AG04450 (cell line): Measurements from ENCODE around the gene NAGA. TPM values are rescaled to one million over a fixed set of nuclear protein-coding genes. Genes with fewer than 3 reads are reported as not detected.

Experiments
- CTCF ChIA-PET: fragments of 300-600, 350-600 bp; formaldehyde crosslinking; extraction: SDS; loops from one replicate; lab custom pipeline; 2022; ENCODE audit warnings: antibody characterized with exemption, inconsistent platforms; lab: Charles Lee
- POLR2A ChIA-PET: fragments of 350-600 bp; formaldehyde crosslinking; extraction: SDS; loops from one replicate; lab custom pipeline; 2021; ENCODE audit warnings: antibody characterized with exemption, inconsistent platforms; lab: Yijun Ruan, JAX
- DNase-seq: peaks from one replicate; pipeline ENCODE4 v3.0.0-alpha.2; 2011; ENCODE audit warnings: low read depth, low spot score
- H3K27ac ChIP-seq: one replicate; pipeline ENCODE4 v1.5.1; 2012; ENCODE audit warnings: low read depth, low read length, control low read depth
- H3K27me3 ChIP-seq: one replicate; pipeline ENCODE4 v1.6.0; 2012; ENCODE audit warnings: low read length; ENCODE audit not compliant: control insufficient read depth, insufficient read depth
- H3K4me3 ChIP-seq: 2 replicates; pipeline ENCODE4 v1.5.1; 2011; ENCODE audit warnings: mild to moderate bottlenecking, low read depth, low read length, control low read depth
- H3K9me3 ChIP-seq: 2 replicates; pipeline ENCODE4 v1.5.1; 2012; ENCODE audit warnings: low read length; ENCODE audit not compliant: control insufficient read depth, insufficient read depth
- CTCF ChIP-seq: IDR thresholded peaks from 2 replicates; pipeline ENCODE4 v1.5.1; 2011; ENCODE audit warnings: low read depth, low read length, control low read depth, inconsistent platforms
- polyA plus RNA-seq: library from polyadenylated mRNA; depleted of rRNA; stranded (reverse); fragments of >200 nt; gene quantifications from 2 replicates; pipeline ENCODE4 v1.2.3, GENCODE V29; 2011

NAGA gene
- polyA plus RNA-seq, 1 experiment, result 35.2 TPM

GRCh38 chr22:42079319-42080251 is 9.0 kb upstream of the NAGA start, which contains the start of gene SMDT1:
Gene SMDT1, plus strand, starts transcription at chr22:42079700. Its CDS starts 69 bp downstream, at chr22:42079769.
- CTCF ChIA-PET, result interaction anchor here (0.9 to 1.0 kb wide), 2 partner anchors 9 to 12 kb away, joined by 3 to 4 read pairs; partner anchors contain the start of gene NAGA
- POLR2A ChIA-PET, result interaction anchor here (0.5 to 2.3 kb wide), 7 partner anchors 8 to 649 kb away, joined by 3 to 18 read pairs (median 4); partner anchors contain the start of genes NDUFA6 and WBP2NL
- DNase-seq, result peak; percentile 96
- no peak for TF ChIP-seq CTCF
- H3K4me3 ChIP-seq, result peak within 1 kb of the TSS; percentile 93
- H3K27me3 ChIP-seq, result no peaks in the 10 kb centered on the region
- H3K27ac ChIP-seq, result peak within 1 kb of the TSS; percentile 93
- peaks cover 7% of the 10 kb centered on the region for H3K9me3 ChIP-seq

DNA sequence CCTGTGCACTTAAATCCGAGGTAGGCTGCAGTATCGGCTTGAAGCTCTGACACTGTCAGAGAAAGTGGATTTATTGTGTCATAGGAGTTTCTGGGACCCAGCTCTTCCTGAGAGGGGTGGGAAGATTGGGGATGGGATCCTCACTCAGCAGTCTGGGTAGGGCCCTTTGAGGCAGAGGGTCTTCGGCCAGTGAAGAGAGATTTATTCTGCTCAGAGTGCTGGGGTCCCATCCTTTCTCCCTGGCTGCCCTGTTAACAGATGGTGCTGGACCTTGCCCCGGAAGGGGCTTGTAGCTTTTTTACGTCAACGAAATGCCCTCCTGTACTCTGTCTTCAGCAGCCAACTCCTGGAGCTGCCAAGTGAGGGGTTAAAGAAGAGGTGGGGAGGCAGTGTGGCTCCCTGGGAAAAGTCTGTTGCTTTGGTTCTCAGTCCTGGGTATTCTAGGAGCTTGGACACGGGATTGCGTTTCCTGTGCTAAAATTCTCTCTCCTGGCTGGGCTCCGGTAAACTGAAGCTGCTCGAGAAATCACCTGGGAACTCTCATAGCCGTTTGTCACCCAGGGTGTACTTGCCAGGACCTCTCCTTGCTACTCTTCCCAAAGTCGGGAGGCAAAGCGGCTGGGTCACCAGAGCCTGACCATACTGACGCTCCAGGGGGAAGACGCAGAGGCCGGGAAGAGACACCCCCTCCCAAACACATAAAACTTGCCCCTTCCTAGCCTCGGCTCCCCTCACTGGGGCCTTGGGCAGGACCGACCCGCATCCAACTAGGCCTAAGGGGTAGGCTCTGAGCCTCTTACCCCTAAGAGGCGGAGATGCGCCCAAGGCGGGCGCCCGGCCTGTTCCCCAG is 8.1 kb upstream of the NAGA start:
- Histone ChIP-seq H3K4me3 (peak overlapping the region; percentile 54), H3K27me3 (no peaks in the 10 kb centered on the region), H3K27ac (peak overlapping the region; percentile 93), H3K9me3 (peaks cover 7% of the 10 kb centered on the region)
- ChIA-PET POLR2A (interaction anchor here (0.6 to 2.3 kb wide), 3 partner anchors 12 to 649 kb away, joined by 8 to 18 read pairs (median 9); partner anchors contain the start of gene NDUFA6), CTCF (interaction anchor here (0.6 to 1.0 kb wide), 2 partner anchors 9 to 382 kb away, joined by 3 read pairs; partner anchors contain the start of gene NAGA)
- no peak for DNase-seq
- no peak for TF ChIP-seq CTCF

- Histone ChIP-seq H3K4me3 (no peak overlapping the region), H3K27me3 (no peaks in the 10 kb centered on the region), H3K27ac (no peak overlapping the region), H3K9me3 (peaks cover 7% of the 10 kb centered on the region)
- no peak for TF ChIP-seq CTCF
- CTCF ChIA-PET, result interaction anchor here (0.6 kb wide), 1 partner anchor 380 kb away, joined by 3 read pairs; no protein-coding TSS in a partner anchor
- POLR2A ChIA-PET, result no interaction called here
- no peak for DNase-seq
These were observed 7.0 kb upstream of the NAGA start for GRCh38 chr22:42077486-42078125.

- H3K27ac ChIP-seq, result no peak overlapping the region
- DNase-seq, result no peak
- CTCF ChIA-PET, result interaction anchor here (0.7 kb wide), 1 partner anchor 46 kb away, joined by 4 read pairs; no protein-coding TSS in a partner anchor
- H3K27me3 ChIP-seq, result no peaks in the 10 kb centered on the region
- no peak overlapping the region for H3K4me3 ChIP-seq
- TF ChIP-seq CTCF, result no peak
- POLR2A ChIA-PET, result no interaction called here
- peaks cover 7% of the 10 kb centered on the region for H3K9me3 ChIP-seq
These were observed 6.3 kb upstream of the NAGA start for GRCh38 chr22:42076764-42077485.
